Thoracic aorta (tissue), 2 donors: Measurements from ENCODE around the gene DGKB. TPM values are rescaled to one million over a fixed set of nuclear protein-coding genes. Genes with fewer than 3 reads are reported as not detected.

ENCODE experiments used
- ATAC-seq: fragments of 150-250 bp; one replicate; pipeline ENCODE4 v1.8.0; 2017; ENCODE audit warnings: low read depth; ENCODE audit not compliant: insufficient number of reproducible peaks, low FRiP score
- DNase-seq: peaks from one replicate; pipeline ENCODE4 v3.0.0-alpha.2; 2020; ENCODE audit warnings: low spot score
- H3K27ac ChIP-seq, 2 donors: fragments of 200-600 bp; sonication (generic); 1 replicate in 1 of 2; 2 replicates in 1 of 2; pipeline ENCODE4 v1.5.1; 2016; ENCODE audit warnings: mild to moderate bottlenecking in 2 of 2, moderate library complexity in 2 of 2
- H3K27me3 ChIP-seq: fragments of 200-600 bp; sonication (generic); replicated peaks from 2 replicates; pipeline ENCODE4 v1.6.0; 2016; ENCODE audit warnings: mild to moderate bottlenecking; ENCODE audit not compliant: insufficient read depth
- H3K36me3 ChIP-seq: fragments of 200-600 bp; sonication (generic); one replicate; pipeline ENCODE4 v1.5.1; 2016
- H3K4me1 ChIP-seq, 2 donors: fragments of 200-600 bp; sonication (generic); 1 replicate in 1 of 2; 2 replicates in 1 of 2; pipeline versions ENCODE4 v1.5.1 to v1.6.0; 2016; ENCODE audit warnings: low read depth in 2 of 2, mild to moderate bottlenecking in 1 of 2; ENCODE audit not compliant: control insufficient read depth in 1 of 2
- H3K4me3 ChIP-seq: fragments of 200-600 bp; sonication (generic); 2 replicates; pipeline ENCODE4 v1.5.1; 2016; ENCODE audit warnings: mild to moderate bottlenecking
- H3K9me3 ChIP-seq: fragments of 200-600 bp; sonication (generic); 2 replicates; pipeline ENCODE4 v1.5.1; 2016
- total RNA-seq, 2 donors: library from RNA; depleted of rRNA; stranded (reverse); fragments of >200 nt; gene quantifications; one replicate each; pipeline versions ENCODE4 v1.1.0 to v1.2.3, GENCODE V29; 2016
- TF ChIP-seq, protein P1 (sequence below): fragments of 200-600 bp; sonication (generic); IDR thresholded peaks from one replicate; pipeline ENCODE4 v1.5.1; 2019; ENCODE audit warnings: antibody characterized with exemption

Gene DGKB
- total RNA-seq, 2 donors from 2014 or later = 0.56 TPM; not detected in 1

DNA sequence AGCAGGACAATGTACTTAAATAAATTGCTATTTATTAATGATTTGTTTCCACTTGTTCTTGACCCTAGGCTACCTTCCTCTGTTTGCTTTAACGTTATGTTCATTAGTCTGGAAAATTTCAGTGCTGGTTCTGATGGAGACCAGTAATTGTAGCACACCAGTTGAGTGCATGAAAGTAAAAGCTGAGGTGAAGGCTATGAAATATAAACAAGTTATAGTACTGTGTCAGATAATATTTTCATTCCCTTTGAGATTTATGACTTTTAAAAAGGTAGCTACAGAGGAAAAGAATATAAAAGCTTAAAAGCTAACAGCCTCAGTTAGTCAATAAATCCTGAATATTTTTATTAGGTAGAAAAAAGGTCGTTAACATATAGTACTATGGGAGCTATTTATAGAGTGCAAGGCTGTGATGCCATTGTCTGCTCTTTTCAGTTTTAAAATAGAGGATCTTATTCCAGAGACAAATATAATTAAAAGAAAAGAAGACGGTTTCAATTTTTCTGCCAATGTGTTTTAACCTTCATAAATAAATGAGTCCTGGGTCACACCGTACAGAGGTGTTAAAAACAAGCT lies 561.3 kb downstream of the DGKB start:
- Histone ChIP-seq H3K9me3 (no peaks in the 10 kb centered on the region), H3K27ac (no peak overlapping the region), H3K36me3 (no peaks in the 10 kb centered on the region), H3K27me3 (no peaks in the 10 kb centered on the region), H3K4me1 (no peaks in the 10 kb centered on the region), H3K4me3 (no peak overlapping the region)
- ATAC-seq (no peak), DNase-seq (no peak)
- TF ChIP-seq, protein P1, sequence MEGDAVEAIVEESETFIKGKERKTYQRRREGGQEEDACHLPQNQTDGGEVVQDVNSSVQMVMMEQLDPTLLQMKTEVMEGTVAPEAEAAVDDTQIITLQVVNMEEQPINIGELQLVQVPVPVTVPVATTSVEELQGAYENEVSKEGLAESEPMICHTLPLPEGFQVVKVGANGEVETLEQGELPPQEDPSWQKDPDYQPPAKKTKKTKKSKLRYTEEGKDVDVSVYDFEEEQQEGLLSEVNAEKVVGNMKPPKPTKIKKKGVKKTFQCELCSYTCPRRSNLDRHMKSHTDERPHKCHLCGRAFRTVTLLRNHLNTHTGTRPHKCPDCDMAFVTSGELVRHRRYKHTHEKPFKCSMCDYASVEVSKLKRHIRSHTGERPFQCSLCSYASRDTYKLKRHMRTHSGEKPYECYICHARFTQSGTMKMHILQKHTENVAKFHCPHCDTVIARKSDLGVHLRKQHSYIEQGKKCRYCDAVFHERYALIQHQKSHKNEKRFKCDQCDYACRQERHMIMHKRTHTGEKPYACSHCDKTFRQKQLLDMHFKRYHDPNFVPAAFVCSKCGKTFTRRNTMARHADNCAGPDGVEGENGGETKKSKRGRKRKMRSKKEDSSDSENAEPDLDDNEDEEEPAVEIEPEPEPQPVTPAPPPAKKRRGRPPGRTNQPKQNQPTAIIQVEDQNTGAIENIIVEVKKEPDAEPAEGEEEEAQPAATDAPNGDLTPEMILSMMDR = no peak

DNA sequence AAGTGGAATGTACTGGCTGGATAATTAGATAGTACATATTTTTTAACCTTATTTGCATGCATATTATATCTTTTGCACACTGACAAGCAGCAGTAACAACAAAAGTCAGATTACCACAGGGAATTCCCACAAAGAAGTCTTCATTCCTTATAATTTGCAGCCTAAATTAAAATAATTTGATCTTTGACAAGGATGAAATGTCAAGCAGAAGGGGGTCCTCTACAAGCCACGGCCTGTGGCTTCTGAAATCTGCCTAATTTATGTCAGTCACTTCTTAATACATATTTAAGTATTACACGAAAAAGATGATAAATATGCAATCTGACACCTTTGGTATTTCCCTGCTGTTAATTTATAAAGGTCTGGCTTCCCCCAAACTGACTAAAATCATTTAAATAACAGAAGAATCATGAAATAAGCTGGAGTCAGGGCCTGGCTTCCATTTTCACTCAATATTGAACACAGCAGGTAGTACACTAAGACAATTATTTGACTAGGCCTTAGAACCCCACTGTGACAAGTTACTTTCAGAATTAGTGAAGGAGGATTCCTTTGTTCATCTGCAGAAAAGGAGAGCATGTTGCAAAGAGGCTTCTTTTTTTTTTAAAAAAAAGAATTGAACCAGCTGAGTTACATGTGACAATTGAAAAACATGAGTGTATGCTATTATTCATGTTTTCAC lies 562.0 kb downstream of the DGKB start:
- H3K27me3 ChIP-seq = no peaks in the 10 kb centered on the region
- DNase-seq = no peak
- no peaks in the 10 kb centered on the region for H3K4me1 ChIP-seq
- no peak overlapping the region for H3K4me3 ChIP-seq
- H3K36me3 ChIP-seq = no peaks in the 10 kb centered on the region
- no peak overlapping the region for H3K27ac ChIP-seq
- TF ChIP-seq, protein P1 = no peak
- no peaks in the 10 kb centered on the region for H3K9me3 ChIP-seq
- ATAC-seq = no peak

DNA sequence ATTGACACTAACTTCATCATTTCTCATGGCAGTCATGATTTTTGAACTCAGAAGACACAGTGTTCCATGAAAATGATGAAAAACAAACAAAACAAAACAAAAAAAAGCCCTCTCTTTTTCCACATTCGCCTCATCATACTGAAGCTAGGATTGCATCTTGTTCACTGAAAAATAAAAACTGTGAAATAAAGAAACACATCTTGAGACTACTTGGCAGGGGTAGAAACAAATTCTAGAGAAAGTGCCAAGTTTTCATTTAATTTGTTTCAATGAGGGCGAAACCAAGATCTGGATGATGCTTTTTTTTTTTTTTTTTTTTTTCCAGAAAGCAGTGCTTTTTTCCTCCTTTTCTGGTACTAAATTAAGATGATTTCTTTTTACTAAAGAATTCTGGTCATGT lies 562.7 kb downstream of the DGKB start:
- TF ChIP-seq, protein P1 = no peak
- no peaks in the 10 kb centered on the region for H3K9me3 ChIP-seq
- no peaks in the 10 kb centered on the region for H3K4me1 ChIP-seq
- no peak overlapping the region for H3K4me3 ChIP-seq
- ATAC-seq (no peak), DNase-seq (no peak)
- no peak overlapping the region for H3K27ac ChIP-seq
- no peaks in the 10 kb centered on the region for H3K27me3 ChIP-seq
- no peaks in the 10 kb centered on the region for H3K36me3 ChIP-seq

DNA sequence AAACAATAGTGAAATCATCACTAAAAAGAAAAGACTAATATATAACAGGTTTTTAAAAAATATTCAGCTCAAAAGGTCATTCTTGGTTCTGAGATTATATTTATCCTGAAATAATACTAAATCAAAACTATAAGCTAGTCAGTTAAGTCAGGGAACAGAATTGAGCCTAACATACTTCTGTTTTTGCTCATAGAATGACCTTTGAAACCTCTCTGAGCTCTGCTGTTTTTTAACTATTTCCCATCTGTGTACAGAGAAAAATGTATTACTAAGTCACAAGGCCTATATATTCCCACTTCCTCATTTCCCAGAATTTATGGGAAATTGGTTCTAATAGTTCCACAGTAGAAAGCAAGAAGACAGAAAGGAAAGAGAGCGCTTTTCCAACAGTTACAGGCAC lies 566.3 kb downstream of the DGKB start:
- DNase-seq (no peak), ATAC-seq (no peak)
- Histone ChIP-seq H3K9me3 (no peaks in the 10 kb centered on the region), H3K27me3 (no peaks in the 10 kb centered on the region), H3K4me3 (no peak overlapping the region), H3K27ac (no peak overlapping the region), H3K4me1 (no peaks in the 10 kb centered on the region), H3K36me3 (no peaks in the 10 kb centered on the region)
- TF ChIP-seq, protein P1 = no peak

DNA sequence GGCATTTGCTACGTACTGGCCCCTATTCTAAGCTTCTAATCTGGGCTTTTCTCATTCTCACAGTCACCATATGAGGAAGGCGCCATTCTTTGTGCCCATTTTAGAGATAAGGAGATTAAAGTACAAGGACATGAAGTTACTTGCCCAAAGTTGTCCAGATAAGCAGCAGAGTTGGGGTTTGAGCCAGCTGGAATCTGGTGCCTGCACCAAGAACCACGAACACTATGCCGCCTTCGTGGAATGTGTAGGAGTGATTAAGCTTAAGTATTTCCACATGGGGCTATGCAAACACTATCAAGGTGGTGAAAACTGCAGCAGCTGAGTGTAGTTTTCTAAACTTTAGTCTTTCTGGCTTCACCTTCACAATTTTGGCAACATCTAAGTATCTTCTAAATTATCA lies 570.4 kb downstream of the DGKB start:
- Histone ChIP-seq H3K4me1 (no peaks in the 10 kb centered on the region), H3K36me3 (no peaks in the 10 kb centered on the region), H3K9me3 (no peaks in the 10 kb centered on the region), H3K27ac (no peak overlapping the region), H3K4me3 (no peak overlapping the region), H3K27me3 (no peaks in the 10 kb centered on the region)
- TF ChIP-seq, protein P1 = no peak
- DNase-seq = no peak
- no peak for ATAC-seq
